GM21447 (cell line): ENCODE data around the gene CCDC149.

Source experiments
- ATAC-seq: cut with Tn5 transposase; IDR thresholded peaks from one replicate; pipeline ENCODE4 v1.9.1; 2021; ENCODE audit not compliant: unreplicated experiment

CCDC149 gene

DNA sequence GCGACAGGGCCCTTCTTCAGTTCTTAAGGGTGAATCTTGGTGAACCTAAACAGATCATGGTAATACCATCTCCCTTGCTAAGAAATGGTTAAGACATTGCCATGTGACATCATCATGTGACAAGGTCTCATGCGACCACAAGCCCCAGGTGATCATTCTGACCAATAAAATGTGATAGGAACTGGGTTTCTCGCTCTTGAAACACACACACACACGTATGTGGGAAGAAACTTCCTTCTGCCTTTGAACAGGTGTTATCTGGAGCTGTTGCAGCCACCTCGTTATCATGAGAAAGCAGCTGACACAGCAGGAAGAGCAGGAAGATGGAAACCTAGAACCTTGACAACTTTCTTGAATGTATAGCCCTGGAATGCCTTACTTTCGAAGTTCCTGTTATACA, 107.3 kb downstream of the CCDC149 start:
- no peak for ATAC-seq

DNA sequence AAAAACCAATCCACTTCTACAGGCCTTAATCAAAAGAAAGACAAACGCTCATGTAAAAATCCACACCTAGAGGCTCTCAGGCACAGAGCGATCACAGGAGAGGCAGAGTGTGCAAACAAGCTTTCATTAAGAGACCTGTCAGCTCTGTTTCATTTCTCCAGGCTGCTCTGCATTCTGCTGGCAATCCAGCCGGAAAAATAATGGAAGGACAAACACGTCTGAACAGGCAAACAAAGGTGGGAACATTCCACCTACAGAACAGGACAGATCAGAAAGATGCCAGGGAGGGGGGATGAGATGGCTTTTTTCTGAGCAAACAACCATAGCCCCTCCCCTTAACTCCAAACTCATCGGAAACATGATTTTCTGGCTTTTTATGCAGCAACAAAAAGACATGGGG, 107.8 kb downstream of the CCDC149 start:
- no peak for ATAC-seq

DNA sequence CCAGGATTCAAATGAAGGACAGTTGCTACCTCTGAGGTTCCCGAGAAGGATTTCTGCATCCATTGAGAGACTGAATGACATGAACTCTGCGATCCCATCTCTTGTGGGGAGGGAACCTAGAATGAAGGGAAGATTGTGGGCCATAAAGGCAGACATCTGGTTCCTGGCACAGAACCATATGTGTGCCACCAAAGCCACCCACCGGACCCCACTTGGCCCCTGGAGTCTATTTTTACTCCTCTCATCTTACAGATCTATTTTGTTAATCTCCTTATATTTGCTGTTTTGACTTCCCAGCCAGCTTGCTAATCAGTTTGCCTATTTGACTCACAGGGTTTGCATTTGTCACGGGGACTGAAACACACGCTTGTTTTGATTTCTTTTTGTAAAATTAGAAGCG, 110.2 kb downstream of the CCDC149 start:
- no peak for ATAC-seq

- ATAC-seq, result no peak
Measured at GRCh38 chr4:24801136-24801855, 111.5 kb downstream of the CCDC149 start.

DNA sequence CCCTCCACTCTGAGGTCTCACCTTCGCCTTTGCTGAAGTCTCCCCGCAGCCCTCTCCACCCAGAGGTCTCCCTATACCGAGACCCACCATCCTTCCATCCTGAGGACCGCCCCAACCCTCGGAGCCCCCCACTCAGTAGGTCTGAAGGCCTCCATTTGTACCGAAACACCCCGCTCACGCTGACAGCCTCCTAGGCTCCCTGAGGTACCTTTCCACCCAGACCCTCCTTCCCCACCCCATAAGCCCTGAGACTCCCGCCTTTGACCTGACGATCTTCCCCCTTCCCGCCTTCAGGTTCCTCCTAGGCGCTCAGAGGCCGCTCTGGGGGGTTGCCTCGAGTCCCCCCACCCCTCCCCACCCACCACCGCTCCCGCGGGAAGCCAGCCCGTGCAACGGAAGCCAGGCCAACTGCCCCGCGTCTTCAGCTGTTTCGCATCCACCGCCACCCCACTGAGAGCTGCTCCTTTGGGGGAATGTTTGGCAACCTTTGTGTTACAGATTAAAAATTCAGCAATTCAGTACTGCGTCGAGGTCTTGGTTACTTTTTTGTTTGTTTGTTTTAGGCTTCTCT, 112.4 kb downstream of the CCDC149 start:
- no peak for ATAC-seq

DNA sequence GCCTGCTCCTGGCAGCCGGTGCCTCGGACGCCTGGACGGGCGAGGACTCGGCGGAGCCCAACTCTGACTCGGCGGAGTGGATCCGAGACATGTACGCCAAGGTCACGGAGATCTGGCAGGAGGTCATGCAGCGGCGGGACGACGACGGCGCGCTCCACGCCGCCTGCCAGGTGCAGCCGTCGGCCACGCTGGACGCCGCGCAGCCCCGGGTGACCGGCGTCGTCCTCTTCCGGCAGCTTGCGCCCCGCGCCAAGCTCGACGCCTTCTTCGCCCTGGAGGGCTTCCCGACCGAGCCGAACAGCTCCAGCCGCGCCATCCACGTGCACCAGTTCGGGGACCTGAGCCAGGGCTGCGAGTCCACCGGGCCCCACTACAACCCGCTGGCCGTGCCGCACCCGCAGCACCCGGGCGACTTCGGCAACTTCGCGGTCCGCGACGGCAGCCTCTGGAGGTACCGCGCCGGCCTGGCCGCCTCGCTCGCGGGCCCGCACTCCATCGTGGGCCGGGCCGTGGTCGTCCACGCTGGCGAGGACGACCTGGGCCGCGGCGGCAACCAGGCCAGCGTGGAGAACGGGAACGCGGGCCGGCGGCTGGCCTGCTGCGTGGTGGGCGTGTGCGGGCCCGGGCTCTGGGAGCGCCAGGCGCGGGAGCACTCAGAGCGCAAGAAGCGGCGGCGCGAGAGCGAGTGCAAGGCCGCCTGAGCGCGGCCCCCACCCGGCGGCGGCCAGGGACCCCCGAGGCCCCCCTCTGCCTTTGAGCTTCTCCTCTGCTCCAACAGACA, 113.1 kb downstream of the CCDC149 start:
- no peak for ATAC-seq

GRCh38 chr4:24799196-24799543, 113.7 kb downstream of the CCDC149 start:
- ATAC-seq, result no peak

DNA sequence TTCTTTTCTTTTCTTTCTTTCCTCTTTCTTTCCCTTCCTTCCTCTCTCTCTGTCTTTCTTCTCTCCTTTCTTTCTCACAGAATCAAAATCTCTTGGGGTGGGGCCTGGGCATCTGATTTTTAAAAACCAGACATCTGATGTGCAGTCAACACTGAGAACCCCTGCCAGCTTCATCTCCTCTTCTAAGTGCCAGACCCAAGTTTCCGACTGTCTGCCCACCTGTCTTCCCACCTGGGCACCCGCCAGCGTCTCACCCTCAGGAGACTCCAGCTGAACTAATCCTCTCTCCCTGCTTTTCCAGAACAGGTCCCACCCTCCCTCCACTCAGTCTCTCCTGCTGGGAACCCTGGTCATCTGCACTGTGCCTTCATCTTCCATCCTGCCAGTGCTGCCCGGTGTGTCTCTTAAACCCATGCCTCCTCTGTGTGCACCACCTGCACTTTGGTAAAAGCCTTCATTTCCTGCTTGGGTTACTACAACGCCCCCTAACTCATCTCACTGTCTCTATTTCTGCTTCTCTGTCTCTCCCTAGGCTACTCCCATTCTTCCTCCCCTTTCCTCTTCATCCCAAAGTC, 114.7 kb downstream of the CCDC149 start:
- ATAC-seq, result no peak

GRCh38 chr4:24796620-24797019, 116.2 kb downstream of the CCDC149 start:
- ATAC-seq, result no peak

DNA sequence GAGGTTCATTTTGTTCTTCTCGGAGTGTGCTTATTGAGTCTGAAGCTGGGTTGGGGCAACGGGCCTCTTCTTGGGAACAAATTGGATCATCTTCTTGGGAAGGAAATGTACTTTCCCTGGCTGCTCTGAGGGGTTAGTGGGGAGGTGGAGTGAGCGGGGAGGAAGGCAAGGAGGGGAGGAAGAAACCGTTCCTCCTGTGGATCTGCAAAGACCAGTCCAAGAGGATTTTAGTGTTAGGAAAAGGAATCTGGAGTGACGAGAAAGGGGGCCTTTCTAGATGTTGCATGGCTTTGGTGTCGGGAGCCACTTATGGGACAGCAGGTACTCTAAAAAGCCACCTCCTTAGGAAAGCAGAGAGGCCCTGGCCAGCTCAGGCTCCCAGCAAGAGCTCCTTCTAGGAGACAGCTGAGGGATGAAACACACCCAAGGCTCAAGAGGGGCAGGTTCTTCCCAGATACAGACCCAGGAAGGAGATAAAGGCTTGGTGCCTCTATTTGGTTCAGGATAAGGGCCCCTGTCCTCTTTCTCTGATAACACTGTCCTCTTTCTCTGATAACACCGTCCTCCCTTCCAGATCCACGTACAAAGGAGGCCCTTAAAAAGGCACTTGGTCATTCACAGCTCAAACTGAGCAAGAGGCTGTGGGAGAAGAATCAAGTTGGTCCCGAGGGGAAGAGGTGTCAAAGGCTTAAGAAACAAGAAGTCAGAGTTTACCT, 117.0 kb downstream of the CCDC149 start:
- ATAC-seq, result no peak

GRCh38 chr4:24794916-24795665, 117.8 kb downstream of the CCDC149 start, which contains the start of gene SOD3:
TSS of gene SOD3 (plus strand) at chr4:24795573. CDS start at chr4:24799522, 3,949 bp downstream.
- ATAC-seq, result no peak

GRCh38 chr4:24794480-24794879, 118.4 kb downstream of the CCDC149 start:
- no peak for ATAC-seq

- ATAC-seq, result no peak
Measured at GRCh38 chr4:24794051-24794450, 118.8 kb downstream of the CCDC149 start.

- no peak for ATAC-seq
Measured at GRCh38 chr4:24793219-24794005, 119.4 kb downstream of the CCDC149 start.

DNA sequence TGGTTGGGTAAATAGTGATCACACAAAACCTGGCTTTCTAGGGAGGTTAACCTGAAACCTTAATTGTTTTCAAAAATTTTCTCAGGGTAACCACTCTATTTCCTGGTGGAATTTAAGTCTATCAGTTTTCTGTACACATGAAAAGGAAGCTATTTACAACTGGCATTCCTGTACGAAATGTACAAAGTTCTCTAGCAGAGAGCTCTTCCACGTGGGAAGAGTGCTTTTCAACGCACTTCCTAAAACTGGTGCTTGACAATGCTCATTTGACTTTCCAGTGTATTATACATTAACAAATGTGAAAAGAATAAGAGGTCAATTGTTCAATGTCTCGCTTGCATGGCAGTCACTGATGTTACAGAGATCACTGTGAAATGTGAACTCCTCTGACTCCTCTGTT, 120.3 kb downstream of the CCDC149 start:
- ATAC-seq, result no peak

DNA sequence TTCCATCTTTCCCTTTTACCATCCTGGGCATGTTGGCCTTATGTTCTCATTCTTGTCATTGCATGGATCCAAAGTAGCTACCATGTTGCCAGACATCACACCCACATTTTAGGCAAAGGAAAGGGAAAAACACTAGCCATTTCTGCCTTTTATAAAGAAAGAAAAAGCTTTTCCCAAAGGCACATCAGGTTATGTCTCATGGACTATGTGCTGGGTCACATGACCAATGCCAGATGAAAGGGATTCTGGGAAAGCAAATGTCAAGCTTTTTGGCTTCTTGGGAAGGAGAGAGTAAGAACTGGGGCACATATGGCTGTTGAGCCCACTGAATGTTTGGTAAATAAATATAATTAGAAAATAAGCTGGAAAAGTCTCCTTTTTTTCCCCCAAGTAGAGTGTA, 121.8 kb downstream of the CCDC149 start:
- ATAC-seq, result no peak

DNA sequence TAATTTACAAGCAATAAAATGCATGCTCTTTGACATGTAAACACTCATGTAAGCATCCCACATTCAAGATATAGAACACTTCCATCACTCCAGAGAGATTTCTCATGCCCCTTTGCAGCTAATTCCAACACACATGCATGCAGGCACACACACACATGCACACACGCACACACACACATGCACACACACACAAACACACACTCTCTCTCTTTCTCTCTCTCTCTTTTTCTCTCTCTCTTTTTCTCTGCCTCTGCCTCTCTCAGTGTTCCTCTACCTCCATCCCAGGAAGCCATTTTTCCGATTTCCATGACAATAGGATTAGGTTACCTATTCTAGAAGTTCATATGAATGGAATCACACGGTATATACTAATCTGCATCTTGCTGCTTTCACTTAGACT, 129.3 kb downstream of the CCDC149 start:
- ATAC-seq, result no peak

- no peak for ATAC-seq
Measured at GRCh38 chr4:24781999-24782745, 130.7 kb downstream of the CCDC149 start.

- ATAC-seq, result no peak
Measured at GRCh38 chr4:24780936-24781495, 131.8 kb downstream of the CCDC149 start.
